Gastroesophageal sphincter (tissue), 4 donors: ENCODE results near the gene MBOAT7. TPM values are rescaled to one million over a fixed set of nuclear protein-coding genes. Genes with fewer than 3 reads are reported as not detected.
A peak's percentile ranks its signal among the peaks of the same experiment; 100 is the strongest.

ENCODE experiments used
- ATAC-seq: fragments of 150-250 bp; one replicate; pipeline ENCODE4 v1.9.1; 2016; ENCODE audit warnings: mild to moderate bottlenecking, moderate library complexity
- H3K27ac ChIP-seq, 4 donors: fragments of 200-600 bp; sonication (generic) in 3 of 4; 1 replicate in 3 of 4; 2 replicates in 1 of 4; pipeline ENCODE4 v1.5.1; 2016 to 2019
- H3K27me3 ChIP-seq: fragments of 200-600 bp; sonication (generic); one replicate; pipeline ENCODE4 v1.5.1; 2019
- H3K36me3 ChIP-seq, 2 donors: fragments of 200-600 bp; sonication (generic); one replicate each; pipeline ENCODE4 v1.5.1; 2019; ENCODE audit warnings: control low read depth in 1 of 2
- H3K4me1 ChIP-seq, 3 donors: fragments of 200-600 bp; sonication (generic); 1 replicate in 2 of 3; 2 replicates in 1 of 3; pipeline ENCODE4 v1.5.1; 2016 to 2019; ENCODE audit warnings: control low read depth in 2 of 3
- H3K4me3 ChIP-seq, 2 donors: fragments of 200-600 bp; sonication (generic); one replicate each; pipeline ENCODE4 v1.5.1; 2019; ENCODE audit warnings: mild to moderate bottlenecking in 1 of 2, moderate library complexity in 1 of 2
- H3K9me3 ChIP-seq, 3 donors: fragments of 200-600 bp; sonication (generic); one replicate each; pipeline ENCODE4 v1.5.1; 2017 to 2019; ENCODE audit warnings: control low read depth in 2 of 3
- EP300 ChIP-seq: sonication (generic); formaldehyde crosslinking; IDR thresholded peaks from one replicate; pipeline ENCODE4 v1.6.1; 2017; ENCODE audit warnings: antibody characterized with exemption, mild to moderate bottlenecking
- POLR2A ChIP-seq, 2 donors: fragments of 450-650 bp; IDR thresholded peaks; one replicate each; pipeline ENCODE4 v1.6.1; 2017; ENCODE audit warnings: antibody characterized with exemption in 2 of 2, mild to moderate bottlenecking in 2 of 2, moderate library complexity in 1 of 2
- POLR2AphosphoS5 ChIP-seq: sonication (generic); formaldehyde crosslinking; IDR thresholded peaks from one replicate; pipeline ENCODE4 v1.6.1; 2017; ENCODE audit warnings: antibody characterized with exemption
- WGBS, 2 donors: methylation state at CpG; one replicate each; pipeline ENCODE4 v1.1.5; 2018; ENCODE audit warnings: low coverage in 1 of 2; 5-methylcytosine and 5-hydroxymethylcytosine counted together
- total RNA-seq, 4 donors: library from RNA; depleted of rRNA; stranded (reverse); fragments of >200 nt; gene quantifications; one replicate each; pipeline ENCODE4 v1.1.0, GENCODE V29; 2016
- TF ChIP-seq, protein P1 (sequence below), 4 experiments: fragments of 200-600 bp in 2 of 4; fragments of 450-650 bp in 2 of 4; sonication (generic) in 1 of 4; IDR thresholded peaks; one replicate each; pipeline ENCODE4 v1.5.1; 2017 to 2019; ENCODE audit warnings: antibody characterized with exemption in 4 of 4, mild to moderate bottlenecking in 2 of 4, moderate library complexity in 2 of 4

Gene MBOAT7
- total RNA-seq, 4 donors from 2014 or later: 28.4 to 64.3 (median 36.5) TPM

DNA sequence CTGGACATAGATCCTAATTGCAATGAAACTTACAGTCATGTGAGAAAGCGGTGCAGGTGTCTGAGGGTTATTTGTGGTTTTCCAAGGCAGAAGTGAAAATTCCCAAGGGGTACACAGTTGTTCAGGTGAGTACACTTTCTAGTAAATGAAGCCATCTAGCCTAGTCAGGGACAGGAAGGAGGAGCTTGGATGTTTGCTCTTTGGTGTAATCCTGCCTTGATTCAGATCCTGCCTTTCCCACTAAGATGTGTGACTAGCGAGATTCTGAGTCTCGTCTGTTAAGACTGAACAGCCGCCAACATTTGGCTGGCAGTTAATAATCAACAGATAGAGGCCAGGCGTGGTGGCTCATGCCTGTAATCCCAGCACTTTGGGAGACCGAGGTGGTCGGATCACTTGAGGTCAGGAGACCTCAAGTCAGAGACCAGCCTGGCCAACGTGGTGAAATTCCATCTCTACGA lies 13.8 kb upstream of the MBOAT7 start:
- no peaks in the 10 kb centered on the region for H3K27me3 ChIP-seq
- ATAC-seq: no peak
- 30 to 83% methylated on average over 1 to 7 of the region's 9 CpGs for WGBS, 2 donors

DNA sequence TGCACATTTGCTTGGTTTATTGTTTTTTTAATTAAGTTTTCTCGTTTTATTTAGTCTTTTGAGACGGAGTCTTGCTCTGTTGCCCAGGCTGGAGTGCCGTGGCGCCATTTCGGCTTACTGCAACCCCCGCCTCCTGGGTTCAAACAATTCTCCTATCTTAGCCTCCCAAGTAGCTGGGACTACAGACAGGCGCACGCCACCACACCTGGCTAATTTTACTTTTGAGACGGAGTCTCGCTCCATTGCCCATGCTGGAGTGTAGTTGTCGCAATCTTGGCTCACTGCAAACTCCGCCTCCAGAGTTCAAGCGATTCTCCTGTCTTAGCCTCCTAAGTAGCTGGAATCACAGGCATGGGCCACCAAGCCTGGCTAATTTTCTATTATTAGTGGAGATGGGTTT lies 12.6 kb upstream of the MBOAT7 start:
- Histone ChIP-seq H3K4me1 (peaks cover 0 to 67% (median 24%) of the 10 kb centered on the region in 3 donors), H3K9me3 (no peaks in the 10 kb centered on the region), H3K27ac (peak overlapping the region in 2 of 4 donors; percentile 94 to 96), H3K27me3 (no peaks in the 10 kb centered on the region), H3K36me3 (peaks cover 0 to 58% of the 10 kb centered on the region in 2 donors), H3K4me3 (peak overlapping the region in 1 of 2 donors; percentile 63)
- 61 to 70% methylated on average over 5 to 9 of the region's 13 CpGs for WGBS, 2 donors
- no peak for ATAC-seq
- no peak for TF ChIP-seq POLR2A (IDR thresholded peaks at IDR 0.05)
- TF ChIP-seq EP300: no peak
- TF ChIP-seq, protein P1, sequence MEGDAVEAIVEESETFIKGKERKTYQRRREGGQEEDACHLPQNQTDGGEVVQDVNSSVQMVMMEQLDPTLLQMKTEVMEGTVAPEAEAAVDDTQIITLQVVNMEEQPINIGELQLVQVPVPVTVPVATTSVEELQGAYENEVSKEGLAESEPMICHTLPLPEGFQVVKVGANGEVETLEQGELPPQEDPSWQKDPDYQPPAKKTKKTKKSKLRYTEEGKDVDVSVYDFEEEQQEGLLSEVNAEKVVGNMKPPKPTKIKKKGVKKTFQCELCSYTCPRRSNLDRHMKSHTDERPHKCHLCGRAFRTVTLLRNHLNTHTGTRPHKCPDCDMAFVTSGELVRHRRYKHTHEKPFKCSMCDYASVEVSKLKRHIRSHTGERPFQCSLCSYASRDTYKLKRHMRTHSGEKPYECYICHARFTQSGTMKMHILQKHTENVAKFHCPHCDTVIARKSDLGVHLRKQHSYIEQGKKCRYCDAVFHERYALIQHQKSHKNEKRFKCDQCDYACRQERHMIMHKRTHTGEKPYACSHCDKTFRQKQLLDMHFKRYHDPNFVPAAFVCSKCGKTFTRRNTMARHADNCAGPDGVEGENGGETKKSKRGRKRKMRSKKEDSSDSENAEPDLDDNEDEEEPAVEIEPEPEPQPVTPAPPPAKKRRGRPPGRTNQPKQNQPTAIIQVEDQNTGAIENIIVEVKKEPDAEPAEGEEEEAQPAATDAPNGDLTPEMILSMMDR (IDR thresholded peaks at IDR 0.05): no peak
- TF ChIP-seq POLR2AphosphoS5: no peak

More for the DNA sequence above, 13.8 kb upstream of the MBOAT7 start:
- H3K4me3 ChIP-seq: no peak overlapping the region
- H3K4me1 ChIP-seq: peaks cover 0 to 79% (median 24%) of the 10 kb centered on the region in 3 donors
- no peaks in the 10 kb centered on the region for H3K9me3 ChIP-seq
- H3K36me3 ChIP-seq: peaks cover 0 to 70% of the 10 kb centered on the region in 2 donors
- TF ChIP-seq EP300 (no peak), POLR2AphosphoS5 (no peak), POLR2A (IDR thresholded peaks at IDR 0.05) (no peak)
- TF ChIP-seq, protein P1 (IDR thresholded peaks at IDR 0.05): no peak
- no peak overlapping the region for H3K27ac ChIP-seq

DNA sequence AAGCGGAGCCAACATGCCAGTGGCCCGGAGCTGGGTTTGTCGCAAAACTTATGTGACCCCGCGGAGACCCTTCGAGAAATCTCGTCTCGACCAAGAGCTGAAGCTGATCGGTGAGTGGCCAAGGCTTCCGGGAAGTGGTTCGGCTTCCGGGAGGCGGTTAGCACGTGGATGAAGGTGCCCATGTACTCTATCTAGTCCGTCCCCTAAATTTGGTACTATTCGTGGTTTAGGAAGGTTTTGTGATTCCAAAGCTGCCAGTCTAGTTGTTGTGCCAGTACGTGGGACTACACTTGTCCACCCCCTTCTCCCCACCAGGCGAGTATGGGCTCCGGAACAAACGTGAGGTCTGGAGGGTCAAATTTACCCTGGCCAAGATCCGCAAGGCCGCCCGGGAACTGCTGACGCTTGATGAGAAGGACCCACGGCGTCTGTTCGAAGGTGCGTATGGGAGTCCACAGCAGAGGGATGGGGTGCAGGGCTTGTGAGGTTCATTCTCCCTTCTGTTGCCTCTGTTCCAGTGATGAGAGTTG lies 11.9 kb upstream of the MBOAT7 start:
- TF ChIP-seq, protein P1 (IDR thresholded peaks at IDR 0.05): no peak
- no peak for TF ChIP-seq POLR2AphosphoS5
- no peak for TF ChIP-seq POLR2A (IDR thresholded peaks at IDR 0.05)
- no peak for TF ChIP-seq EP300
- Histone ChIP-seq H3K36me3 (peaks cover 0 to 50% of the 10 kb centered on the region in 2 donors), H3K27ac (peak overlapping the region; percentile 92 to 96 (median 94)), H3K9me3 (no peaks in the 10 kb centered on the region), H3K27me3 (no peaks in the 10 kb centered on the region), H3K4me1 (peaks cover 0 to 59% (median 20%) of the 10 kb centered on the region in 3 donors), H3K4me3 (peak overlapping the region; percentile 56 to 63)
- no CpG with 5 or more reads among the region's 28 CpGs for WGBS, 2 donors
- ATAC-seq: peak; percentile 2

DNA sequence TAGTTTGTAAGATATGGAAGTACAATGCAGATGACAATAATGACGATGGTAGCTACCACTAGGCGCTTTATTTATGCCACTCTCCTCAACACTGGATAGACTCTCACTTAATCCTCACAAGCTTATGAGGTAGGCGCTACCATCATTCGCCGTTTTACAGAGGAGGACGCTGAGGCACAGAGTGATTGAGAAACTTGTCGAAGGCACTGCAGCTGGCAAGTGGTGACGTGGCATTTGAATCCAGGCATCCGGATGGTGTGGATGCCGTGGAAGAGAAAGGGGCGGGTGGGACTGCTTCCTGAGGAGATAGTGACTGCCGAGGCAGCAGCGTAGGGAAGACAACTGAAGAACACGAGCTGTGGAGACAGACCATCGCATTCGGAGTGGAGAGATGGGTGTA lies 10.0 kb upstream of the MBOAT7 start:
- TF ChIP-seq, protein P1 (IDR thresholded peaks at IDR 0.05): no peak
- no peak for TF ChIP-seq POLR2AphosphoS5
- no peak for TF ChIP-seq EP300
- TF ChIP-seq POLR2A (IDR thresholded peaks at IDR 0.05): no peak
- Histone ChIP-seq H3K4me1 (peaks cover 0 to 41% (median 20%) of the 10 kb centered on the region in 3 donors), H3K27ac (peak overlapping the region in 1 of 4 donors; percentile 96), H3K36me3 (peaks cover 0 to 45% of the 10 kb centered on the region in 2 donors), H3K4me3 (no peak overlapping the region), H3K9me3 (no peaks in the 10 kb centered on the region), H3K27me3 (no peaks in the 10 kb centered on the region)
- 81 to 91% methylated on average over 2 to 16 of the region's 16 CpGs for WGBS, 2 donors
- ATAC-seq: no peak

DNA sequence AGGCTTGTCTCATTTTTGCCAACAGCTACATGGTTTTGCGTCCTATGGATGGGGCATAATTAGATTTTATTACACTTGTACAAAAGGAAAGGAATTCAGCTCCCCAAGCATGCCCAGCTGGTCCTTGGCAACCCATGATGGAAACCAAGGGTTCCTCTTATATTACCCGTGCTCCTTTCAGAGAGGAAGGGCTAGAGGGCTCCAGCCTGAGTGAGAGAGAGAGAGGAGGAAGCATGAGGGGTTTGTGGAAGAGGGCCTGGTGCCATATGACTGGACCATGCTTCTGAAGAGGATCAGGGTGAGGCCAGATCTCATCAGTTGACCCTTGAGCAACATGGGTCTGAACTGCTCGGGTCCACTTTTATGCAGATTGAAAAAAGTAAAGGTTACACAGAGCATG lies 7.7 kb upstream of the MBOAT7 start:
- Histone ChIP-seq H3K27me3 (no peaks in the 10 kb centered on the region), H3K27ac (no peak overlapping the region), H3K4me1 (peaks cover 0 to 30% (median 9%) of the 10 kb centered on the region in 3 donors), H3K36me3 (peaks cover 0 to 40% of the 10 kb centered on the region in 2 donors), H3K9me3 (no peaks in the 10 kb centered on the region), H3K4me3 (no peak overlapping the region)
- WGBS, 2 donors: 82 to 86% methylated on average over 2 of the region's 3 CpGs
- ATAC-seq: no peak
- TF ChIP-seq POLR2AphosphoS5: no peak
- TF ChIP-seq POLR2A (IDR thresholded peaks at IDR 0.05): no peak
- no peak for TF ChIP-seq EP300
- TF ChIP-seq, protein P1 (IDR thresholded peaks at IDR 0.05): no peak
